ENCODE measurements around the gene ZGLP1.
"Not testable (repeated sequence)": the region's sequence is repeated elsewhere in the genome, so short reads cannot be mapped to it uniquely, and the experiment has no call there.

The ZGLP1 gene

GRCh38 chr19:10283301-10284064, 26.1 kb downstream of the ZGLP1 start:
- in situ Hi-C loops (cut with HindIII; ENCODE audit: low sequenced_read_pairs): no loop called here

GRCh38 chr19:10282043-10282442, 27.6 kb downstream of the ZGLP1 start:
- in situ Hi-C loops (cut with HindIII; ENCODE audit: low sequenced_read_pairs): not testable (repeated sequence)

- in situ Hi-C loops (cut with HindIII; ENCODE audit: low sequenced_read_pairs): no loop called here
Observed at GRCh38 chr19:10279737-10280442, 29.7 kb downstream of the ZGLP1 start.

- in situ Hi-C loops (cut with HindIII; ENCODE audit: low sequenced_read_pairs): no loop called here
Observed at GRCh38 chr19:10278935-10279334, 30.7 kb downstream of the ZGLP1 start.

- in situ Hi-C loops (cut with HindIII; ENCODE audit: low sequenced_read_pairs): no loop called here
Observed at GRCh38 chr19:10277795-10278589, 31.6 kb downstream of the ZGLP1 start.

- in situ Hi-C loops (cut with HindIII; ENCODE audit: low sequenced_read_pairs): no loop called here
Observed at GRCh38 chr19:10274589-10274988, 35.0 kb downstream of the ZGLP1 start.

GRCh38 chr19:10271543-10272086, 38.0 kb downstream of the ZGLP1 start:
- in situ Hi-C loops (cut with HindIII; ENCODE audit: low sequenced_read_pairs): no loop called here

GRCh38 chr19:10270616-10271394, 38.8 kb downstream of the ZGLP1 start, which contains the start of gene ICAM1:
ICAM1 (plus strand) TSS chr19:10271120; CDS start chr19:10271160, 40 bp downstream.
- in situ Hi-C loops (cut with HindIII; ENCODE audit: low sequenced_read_pairs): no loop called here

GRCh38 chr19:10270180-10270615, 39.4 kb downstream of the ZGLP1 start:
- in situ Hi-C loops (cut with HindIII; ENCODE audit: low sequenced_read_pairs): no loop called here

GRCh38 chr19:10269333-10270179, 40.1 kb downstream of the ZGLP1 start:
- in situ Hi-C loops (cut with HindIII; ENCODE audit: low sequenced_read_pairs): no loop called here

GRCh38 chr19:10268071-10268470, 41.5 kb downstream of the ZGLP1 start:
- in situ Hi-C loops (cut with HindIII; ENCODE audit: low sequenced_read_pairs): no loop called here

GRCh38 chr19:10266706-10267105, 42.9 kb downstream of the ZGLP1 start:
- in situ Hi-C loops (cut with HindIII; ENCODE audit: low sequenced_read_pairs): no loop called here

GRCh38 chr19:10262771-10263170, 46.8 kb downstream of the ZGLP1 start:
- in situ Hi-C loops (cut with HindIII; ENCODE audit: low sequenced_read_pairs): no loop called here

- in situ Hi-C loops (cut with HindIII; ENCODE audit: low sequenced_read_pairs): no loop called here
Observed at GRCh38 chr19:10260141-10260584, 49.5 kb downstream of the ZGLP1 start.

- in situ Hi-C loops (cut with HindIII; ENCODE audit: low sequenced_read_pairs): no loop called here
Observed at GRCh38 chr19:10259162-10259905, 50.3 kb downstream of the ZGLP1 start.

GRCh38 chr19:10258080-10258710, 51.4 kb downstream of the ZGLP1 start:
- in situ Hi-C loops (cut with HindIII; ENCODE audit: low sequenced_read_pairs): no loop called here

GRCh38 chr19:10256970-10257615, 52.5 kb downstream of the ZGLP1 start:
- in situ Hi-C loops (cut with HindIII; ENCODE audit: low sequenced_read_pairs): no loop called here

- in situ Hi-C loops (cut with HindIII; ENCODE audit: low sequenced_read_pairs): no loop called here
Observed at GRCh38 chr19:10256551-10256950, 53.1 kb downstream of the ZGLP1 start.

Data from DLD1 (cell line).